Inflammatory macrophage treated with lipopolysaccharide for 1 hour (primary cell): ENCODE results near the gene PRR36.
A peak's percentile ranks its signal among the peaks of the same experiment; 100 is the strongest.

ENCODE experiments used
- DNase-seq, 2 donors: peaks; one replicate each; pipeline ENCODE4 v3.0.0-alpha.2; 2020 to 2022

PRR36 gene

GRCh38 chr19:7858109-7858770 is 15.9 kb downstream of the PRR36 start:
- DNase-seq, result no peak

- DNase-seq, result no peak
These were observed 16.5 kb downstream of the PRR36 start for GRCh38 chr19:7857727-7858108.

- DNase-seq, result no peak
These were observed 17.2 kb downstream of the PRR36 start for GRCh38 chr19:7856679-7857663.

GRCh38 chr19:7856109-7856591 is 18.0 kb downstream of the PRR36 start:
- no peak for DNase-seq

GRCh38 chr19:7855426-7856108 is 18.6 kb downstream of the PRR36 start:
- no peak for DNase-seq

GRCh38 chr19:7853770-7854128 is 20.4 kb downstream of the PRR36 start:
- no peak for DNase-seq

GRCh38 chr19:7852851-7853769 is 21.1 kb downstream of the PRR36 start:
- peak in 1 of 2 donors; percentile 60 for DNase-seq

- no peak for DNase-seq
These were observed 22.3 kb downstream of the PRR36 start for GRCh38 chr19:7851623-7852500.

- no peak for DNase-seq
These were observed 23.1 kb downstream of the PRR36 start for GRCh38 chr19:7850945-7851622.

GRCh38 chr19:7850000-7850813 is 24.0 kb downstream of the PRR36 start:
- DNase-seq, result no peak

- DNase-seq, result no peak
These were observed 24.6 kb downstream of the PRR36 start for GRCh38 chr19:7849631-7849999.

GRCh38 chr19:7848779-7849457 is 25.3 kb downstream of the PRR36 start:
- DNase-seq, result no peak

- no peak for DNase-seq
These were observed 26.5 kb downstream of the PRR36 start for GRCh38 chr19:7847664-7848063.

- DNase-seq, result no peak
These were observed 28.0 kb downstream of the PRR36 start for GRCh38 chr19:7846155-7846646.

- no peak for DNase-seq
These were observed 28.6 kb downstream of the PRR36 start for GRCh38 chr19:7845390-7846154.

GRCh38 chr19:7844951-7845350 is 29.2 kb downstream of the PRR36 start:
- DNase-seq, result no peak

GRCh38 chr19:7844405-7844804 is 29.8 kb downstream of the PRR36 start:
- DNase-seq, result no peak

- no peak for DNase-seq
These were observed 30.7 kb downstream of the PRR36 start for GRCh38 chr19:7843521-7843920.
